Activated naive CD8-positive, alpha-beta T cell (primary cell): Measurements from ENCODE around the gene FUT1.
"Not testable (repeated sequence)": the region's sequence is repeated elsewhere in the genome, so short reads cannot be mapped to it uniquely, and the experiment has no call there.

ENCODE experiments used
- H3K27ac Mint-ChIP-seq: one replicate; pipeline ENCODE4 v1.8.0; 2021; ENCODE audit warnings: mixed read lengths
- H3K27me3 Mint-ChIP-seq: one replicate; pipeline ENCODE4 v1.8.0; 2021; ENCODE audit warnings: mixed read lengths
- H3K36me3 Mint-ChIP-seq: one replicate; pipeline ENCODE4 v1.8.0; 2021; ENCODE audit warnings: mixed read lengths
- H3K4me1 Mint-ChIP-seq: one replicate; pipeline ENCODE4 v1.8.0; 2021; ENCODE audit warnings: low read depth, mixed read lengths
- H3K4me3 Mint-ChIP-seq: one replicate; pipeline ENCODE4 v1.8.0; 2021; ENCODE audit warnings: mild to moderate bottlenecking, mixed read lengths
- H3K9me3 Mint-ChIP-seq: one replicate; pipeline ENCODE4 v1.8.0; 2021; ENCODE audit warnings: low read depth, mixed read lengths

Gene FUT1

DNA sequence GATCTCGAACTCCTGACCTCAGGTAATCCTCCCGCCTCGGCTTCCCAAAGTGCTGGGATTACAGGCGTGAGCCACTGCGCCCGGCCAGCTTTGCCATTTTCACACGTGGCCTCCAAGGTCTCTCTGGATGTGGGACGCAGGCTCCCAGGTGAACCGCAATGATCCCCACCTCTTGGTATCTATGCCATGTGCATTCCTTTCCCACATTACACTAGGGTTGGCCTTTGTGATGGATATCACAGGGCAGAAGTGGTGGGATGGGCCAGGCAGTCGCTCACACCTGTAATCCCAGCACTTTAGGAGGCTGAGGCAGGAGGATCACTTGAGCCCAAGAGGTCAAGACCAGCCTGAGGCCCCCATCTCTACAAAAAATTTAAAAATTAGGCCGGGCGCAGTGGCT lies 25.3 kb upstream of the FUT1 start:
- no peak overlapping the region for H3K4me3 Mint-ChIP-seq

DNA sequence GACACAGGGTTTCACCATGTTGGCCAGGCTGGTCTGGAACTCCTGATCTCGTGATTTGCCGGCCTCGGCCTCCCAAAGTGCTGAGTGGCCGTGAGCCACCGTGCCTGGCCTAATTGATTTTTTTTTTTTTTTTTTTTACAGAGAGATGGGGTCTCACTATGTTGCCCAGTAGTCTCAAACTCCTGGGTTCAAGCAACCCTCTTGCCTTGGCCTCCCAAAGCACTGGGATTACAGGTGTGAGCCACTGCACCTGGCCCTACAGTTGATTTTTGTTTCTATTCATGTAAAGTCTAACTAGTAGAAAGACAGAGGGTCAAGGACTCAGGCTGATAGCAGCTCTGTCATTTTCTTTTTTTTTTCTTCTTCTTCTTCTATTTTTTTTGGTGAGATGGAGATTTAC lies 24.7 kb upstream of the FUT1 start:
- Mint-ChIP-seq H3K36me3 (no peaks in the 10 kb centered on the region), H3K4me1 (no peaks in the 10 kb centered on the region), H3K9me3 (no peaks in the 10 kb centered on the region), H3K27me3 (peaks cover 2% of the 10 kb centered on the region), H3K4me3 (no peak overlapping the region), H3K27ac (no peak overlapping the region)

More for the DNA sequence above, 25.3 kb upstream of the FUT1 start:
- Mint-ChIP-seq H3K9me3 (no peaks in the 10 kb centered on the region), H3K36me3 (no peaks in the 10 kb centered on the region), H3K4me1 (peaks cover 2% of the 10 kb centered on the region), H3K27ac (no peak overlapping the region), H3K27me3 (peaks cover under 1% of the 10 kb centered on the region)

DNA sequence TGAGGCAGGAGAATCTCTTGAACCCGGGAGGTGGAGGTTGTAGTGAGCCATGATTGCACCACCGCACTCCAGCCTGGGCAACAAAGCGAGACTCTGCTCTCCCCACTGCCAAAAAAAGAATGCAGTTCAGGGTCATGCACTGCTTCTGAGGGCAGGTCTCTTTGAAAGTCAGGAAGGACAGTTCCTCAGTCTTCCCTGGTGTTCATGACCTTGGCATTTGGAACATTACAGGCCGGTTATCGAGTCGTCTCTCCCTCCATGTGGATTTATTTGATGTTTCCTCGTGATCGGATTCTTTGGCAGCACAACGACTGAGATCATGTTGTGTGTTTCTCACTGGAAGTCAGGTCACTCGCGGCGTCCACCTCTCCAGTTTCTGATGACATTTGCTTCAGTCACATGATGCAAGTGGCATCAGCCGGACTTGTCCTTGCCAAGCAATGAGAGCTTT lies 20.1 kb upstream of the FUT1 start:
- H3K27me3 Mint-ChIP-seq = peaks cover 10% of the 10 kb centered on the region
- no peaks in the 10 kb centered on the region for H3K9me3 Mint-ChIP-seq
- H3K4me3 Mint-ChIP-seq = no peak overlapping the region
- H3K27ac Mint-ChIP-seq = no peak overlapping the region
- H3K36me3 Mint-ChIP-seq = no peaks in the 10 kb centered on the region
- H3K4me1 Mint-ChIP-seq = no peaks in the 10 kb centered on the region

DNA sequence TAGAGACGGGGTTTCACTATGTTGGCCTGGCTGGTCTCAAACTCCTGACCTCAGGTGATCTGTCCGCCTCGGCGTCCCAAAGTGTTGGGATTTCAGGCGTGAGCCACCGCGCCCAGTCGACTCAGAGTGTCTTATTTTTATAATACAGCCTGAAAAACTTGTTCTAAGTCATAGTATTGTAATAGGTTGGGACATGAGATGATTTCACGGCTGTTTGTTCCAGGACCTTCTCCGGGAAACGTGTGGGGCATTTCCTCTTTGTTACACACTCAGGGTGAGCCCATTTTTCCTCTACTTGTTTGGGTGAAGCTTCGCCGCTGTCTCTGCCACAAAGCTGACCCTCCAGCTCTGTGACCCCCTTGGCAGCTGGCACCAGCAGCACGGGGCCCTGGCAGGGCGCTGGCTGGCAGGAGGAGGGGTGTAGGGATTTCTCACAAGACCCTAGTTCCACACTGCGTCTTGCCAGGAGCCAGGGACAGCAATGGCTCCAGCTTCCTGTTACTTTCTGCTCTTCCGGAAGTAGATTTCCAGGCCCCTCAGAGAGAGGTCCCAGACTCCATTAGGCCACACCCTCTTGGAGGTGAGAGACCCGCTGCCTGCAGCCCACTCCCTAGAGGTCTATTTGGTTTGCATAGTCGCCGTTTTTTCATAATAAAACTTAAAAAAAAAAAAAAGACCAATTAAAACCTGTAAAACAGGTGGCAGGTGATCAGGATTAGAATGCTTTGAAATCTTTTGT lies 18.5 kb upstream of the FUT1 start:
- no peak overlapping the region for H3K27ac Mint-ChIP-seq
- no peak overlapping the region for H3K4me3 Mint-ChIP-seq
- H3K4me1 Mint-ChIP-seq = no peaks in the 10 kb centered on the region
- no peaks in the 10 kb centered on the region for H3K9me3 Mint-ChIP-seq
- peaks cover 10% of the 10 kb centered on the region for H3K27me3 Mint-ChIP-seq
- no peaks in the 10 kb centered on the region for H3K36me3 Mint-ChIP-seq

DNA sequence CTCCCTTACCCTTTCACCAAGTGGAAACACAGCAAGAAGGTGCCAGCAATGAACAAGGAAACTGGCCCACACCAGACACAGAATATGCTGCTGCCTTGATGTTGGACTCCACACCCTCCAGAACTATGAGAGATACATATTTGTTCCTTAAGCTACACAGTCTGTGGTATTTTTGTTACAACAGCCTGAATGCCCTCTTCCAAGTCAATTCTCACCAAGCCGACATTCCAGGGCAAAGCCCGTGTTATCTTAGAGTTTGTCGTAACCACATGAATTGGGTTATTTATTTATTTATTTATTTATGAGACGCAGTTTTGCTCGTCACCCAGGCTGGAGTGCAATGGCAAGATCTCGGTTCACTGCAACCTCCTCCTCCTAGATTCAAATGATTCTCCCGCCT lies 17.8 kb upstream of the FUT1 start:
- Mint-ChIP-seq H3K27ac (no peak overlapping the region), H3K36me3 (no peaks in the 10 kb centered on the region), H3K4me1 (no peaks in the 10 kb centered on the region), H3K9me3 (no peaks in the 10 kb centered on the region), H3K27me3 (peaks cover 10% of the 10 kb centered on the region), H3K4me3 (no peak overlapping the region)

DNA sequence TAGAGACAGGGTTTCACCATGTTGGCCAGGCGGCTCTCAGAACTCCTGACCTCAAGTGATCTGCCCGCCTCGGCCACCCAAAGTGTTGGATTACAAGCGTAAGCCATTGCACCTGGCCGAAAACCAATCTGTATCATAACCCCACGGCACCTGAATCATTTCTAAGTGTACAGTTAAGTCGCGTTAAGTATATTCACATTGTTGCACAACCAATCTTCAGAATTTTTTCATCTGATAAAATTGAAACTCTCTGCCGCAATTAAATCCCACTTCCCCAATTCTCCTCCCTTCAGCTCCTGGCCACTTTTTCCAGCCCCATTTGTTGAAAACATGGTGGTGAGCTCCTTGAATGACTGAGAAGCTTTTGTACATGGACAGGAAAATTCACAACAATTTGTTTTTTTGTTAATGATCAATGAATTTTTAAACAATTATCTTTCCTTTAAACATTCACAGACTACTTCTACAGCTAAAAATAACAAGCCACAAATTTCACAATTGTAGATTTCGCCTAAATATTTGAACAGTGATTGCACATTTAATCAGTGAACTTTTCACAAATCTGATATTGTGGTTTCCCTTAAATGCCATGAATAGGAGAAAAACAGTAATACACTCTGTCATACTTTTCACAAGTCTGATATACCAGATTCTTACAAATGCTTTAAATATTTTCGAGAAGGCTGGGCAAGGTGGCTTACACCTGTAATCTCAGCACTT lies 16.7 kb upstream of the FUT1 start:
- no peak overlapping the region for H3K27ac Mint-ChIP-seq
- H3K9me3 Mint-ChIP-seq = no peaks in the 10 kb centered on the region
- no peak overlapping the region for H3K4me3 Mint-ChIP-seq
- H3K36me3 Mint-ChIP-seq = no peaks in the 10 kb centered on the region
- H3K4me1 Mint-ChIP-seq = no peaks in the 10 kb centered on the region
- peaks cover 10% of the 10 kb centered on the region for H3K27me3 Mint-ChIP-seq

DNA sequence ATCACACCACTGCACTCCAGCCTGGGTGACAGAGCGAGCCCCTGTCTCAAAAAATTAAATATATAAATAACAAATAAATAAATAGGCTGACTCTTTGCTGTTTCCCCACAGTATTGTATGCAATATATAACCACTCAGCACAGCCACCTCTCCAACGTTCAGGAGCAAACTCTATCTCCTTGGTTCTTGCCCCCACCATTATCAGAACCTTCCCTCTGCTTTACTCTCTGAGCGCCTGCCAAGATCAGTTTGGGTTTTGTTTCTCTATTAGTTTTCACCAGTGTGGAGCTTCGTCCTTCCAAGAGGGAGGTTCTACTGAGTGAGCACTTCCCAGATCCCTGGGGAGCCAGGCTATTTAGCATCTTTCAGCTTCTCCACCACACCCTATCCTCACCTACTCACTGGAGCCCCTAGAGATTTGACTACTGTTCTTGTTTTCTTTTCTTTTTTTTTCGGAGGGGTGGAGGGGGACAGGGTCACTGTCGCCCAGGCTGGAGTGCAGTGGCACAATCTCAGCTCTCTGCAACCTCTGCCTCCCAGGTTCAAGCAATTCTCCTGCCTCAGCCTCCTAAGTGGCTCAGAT lies 15.8 kb upstream of the FUT1 start:
- not testable (repeated sequence) for H3K9me3 Mint-ChIP-seq, H3K36me3 Mint-ChIP-seq, H3K4me3 Mint-ChIP-seq, H3K27me3 Mint-ChIP-seq, H3K4me1 Mint-ChIP-seq, H3K27ac Mint-ChIP-seq

DNA sequence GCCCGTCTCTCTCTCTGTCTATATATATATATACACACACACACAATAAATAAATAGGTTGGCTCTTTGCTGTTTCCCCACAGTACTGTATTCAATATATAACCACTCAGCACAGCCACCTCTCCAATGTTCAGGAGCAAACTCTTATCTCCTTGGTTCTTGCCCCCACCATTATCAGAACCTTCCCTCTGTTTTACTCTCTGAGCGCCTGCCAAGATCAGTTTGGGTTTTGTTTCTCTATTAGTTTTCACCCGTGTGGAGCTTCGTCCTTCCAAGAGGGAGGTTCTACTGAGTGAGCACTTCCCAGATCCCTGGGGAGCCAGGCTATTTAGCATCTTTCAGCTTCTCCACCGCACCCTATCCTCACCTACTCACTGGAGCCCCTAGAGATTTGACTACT lies 13.4 kb upstream of the FUT1 start:
- H3K36me3 Mint-ChIP-seq, H3K4me3 Mint-ChIP-seq, H3K27ac Mint-ChIP-seq, H3K27me3 Mint-ChIP-seq, H3K9me3 Mint-ChIP-seq, H3K4me1 Mint-ChIP-seq: not testable (repeated sequence)

DNA sequence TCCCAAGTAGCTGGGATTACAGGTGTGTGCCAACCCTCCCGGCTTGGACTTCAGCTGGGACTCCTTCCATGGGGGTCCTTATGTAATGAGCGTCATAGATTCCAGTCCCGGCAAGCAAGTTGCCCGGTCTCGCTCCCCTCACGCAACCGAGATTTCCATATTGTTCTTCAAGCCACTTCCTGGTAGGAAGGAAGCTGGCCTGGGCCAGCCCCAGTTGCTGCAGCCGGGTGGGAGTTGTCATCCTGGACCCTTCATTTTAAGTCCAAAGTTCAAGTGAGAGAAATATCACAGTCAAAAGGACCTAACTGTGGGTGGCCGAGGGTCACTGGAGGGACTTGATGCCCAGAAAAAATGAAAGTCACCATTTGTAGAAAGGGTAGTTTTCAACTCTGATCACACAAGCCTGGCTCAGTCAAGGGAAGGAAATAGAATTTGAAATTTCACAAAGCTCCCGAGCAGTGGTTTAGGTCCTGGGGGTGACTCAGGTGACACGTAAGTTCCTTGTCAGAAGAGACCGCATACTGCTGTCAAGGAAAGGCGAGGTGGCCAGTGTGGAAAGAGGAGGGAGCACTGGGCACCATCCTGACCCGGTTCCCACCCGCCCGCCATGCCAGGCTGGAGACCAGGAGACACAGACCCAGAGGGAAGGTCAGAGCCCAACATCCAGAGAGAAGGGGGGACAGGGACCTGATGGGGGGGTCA lies 8.2 kb upstream of the FUT1 start:
- Mint-ChIP-seq H3K9me3 (no peaks in the 10 kb centered on the region), H3K27me3 (no peaks in the 10 kb centered on the region), H3K36me3 (no peaks in the 10 kb centered on the region), H3K4me1 (peaks cover 6% of the 10 kb centered on the region), H3K4me3 (no peak overlapping the region), H3K27ac (no peak overlapping the region)

DNA sequence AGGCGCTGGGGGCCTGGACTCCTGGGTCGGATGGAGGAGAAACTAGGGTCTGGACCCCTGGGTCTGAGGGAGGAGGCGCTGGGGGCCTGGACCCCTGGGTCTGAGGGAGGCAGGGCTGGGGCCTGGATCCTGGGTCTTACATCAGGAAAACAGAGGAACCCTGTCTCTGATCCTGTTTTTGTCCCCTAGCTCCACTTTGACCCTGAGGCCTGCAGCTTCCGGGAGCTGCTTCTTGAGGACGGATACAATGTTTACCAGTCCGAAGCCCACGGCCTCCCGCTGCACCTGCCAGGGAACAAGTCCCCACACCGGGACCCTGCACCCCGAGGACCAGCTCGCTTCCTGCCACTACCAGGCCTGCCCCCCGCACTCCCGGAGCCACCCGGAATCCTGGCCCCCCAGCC lies 5.3 kb upstream of the FUT1 start:
- Mint-ChIP-seq H3K27ac (no peak overlapping the region), H3K9me3 (no peaks in the 10 kb centered on the region), H3K36me3 (no peaks in the 10 kb centered on the region), H3K4me1 (peaks cover 13% of the 10 kb centered on the region), H3K27me3 (peaks cover 8% of the 10 kb centered on the region), H3K4me3 (no peak overlapping the region)

DNA sequence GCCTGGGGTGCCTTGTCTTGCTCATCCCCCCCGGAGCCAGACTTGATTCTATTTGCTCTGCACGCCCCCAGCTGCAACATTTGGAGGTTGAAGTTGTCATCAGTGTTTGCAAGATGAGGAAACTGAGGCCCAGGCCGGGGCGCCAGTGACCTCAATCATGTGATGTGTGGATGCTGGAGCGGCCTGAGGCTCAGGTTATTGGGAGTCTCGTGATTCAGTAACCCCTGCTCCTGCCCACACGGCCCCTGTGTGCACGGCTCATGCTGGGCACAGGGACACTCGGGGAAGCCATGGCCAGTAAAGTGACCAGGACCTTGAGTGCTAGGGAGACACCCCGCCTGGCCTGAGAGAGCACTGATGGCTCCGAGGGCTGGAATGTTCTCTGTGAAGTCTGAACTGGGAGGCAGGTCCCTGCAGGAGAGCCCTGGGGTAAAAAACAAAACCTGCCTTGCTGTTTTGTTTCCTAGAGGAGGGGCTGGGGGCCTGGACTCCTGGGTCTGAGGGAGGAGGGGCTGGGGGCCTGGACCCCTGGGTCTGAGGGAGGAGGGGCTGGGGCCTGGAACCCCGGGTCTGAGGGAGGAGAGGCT lies 4.7 kb upstream of the FUT1 start:
- H3K36me3 Mint-ChIP-seq = no peaks in the 10 kb centered on the region
- H3K9me3 Mint-ChIP-seq = no peaks in the 10 kb centered on the region
- no peak overlapping the region for H3K27ac Mint-ChIP-seq
- peaks cover 14% of the 10 kb centered on the region for H3K4me1 Mint-ChIP-seq
- H3K27me3 Mint-ChIP-seq = peaks cover 8% of the 10 kb centered on the region
- no peak overlapping the region for H3K4me3 Mint-ChIP-seq

DNA sequence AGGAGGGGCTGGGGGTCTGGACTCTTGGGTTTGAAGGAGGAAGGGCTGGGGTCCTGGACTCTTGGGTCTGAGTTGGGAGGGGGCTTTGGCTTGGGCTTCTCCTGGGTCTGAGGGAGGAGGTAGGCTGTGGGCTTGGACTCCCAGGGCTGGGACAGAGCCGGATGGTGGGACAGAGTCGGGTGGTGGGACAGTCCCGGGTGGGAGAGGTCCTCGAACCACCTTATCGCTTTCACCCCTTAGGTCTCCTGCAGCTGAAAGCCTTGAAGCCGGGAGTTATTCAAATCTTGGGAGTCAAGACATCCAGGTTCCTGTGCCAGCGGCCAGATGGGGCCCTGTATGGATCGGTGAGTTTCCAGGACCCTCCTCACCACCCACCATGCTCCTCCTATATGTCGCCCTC lies 4.2 kb upstream of the FUT1 start:
- H3K9me3 Mint-ChIP-seq = no peaks in the 10 kb centered on the region
- H3K27me3 Mint-ChIP-seq = peaks cover 8% of the 10 kb centered on the region

DNA sequence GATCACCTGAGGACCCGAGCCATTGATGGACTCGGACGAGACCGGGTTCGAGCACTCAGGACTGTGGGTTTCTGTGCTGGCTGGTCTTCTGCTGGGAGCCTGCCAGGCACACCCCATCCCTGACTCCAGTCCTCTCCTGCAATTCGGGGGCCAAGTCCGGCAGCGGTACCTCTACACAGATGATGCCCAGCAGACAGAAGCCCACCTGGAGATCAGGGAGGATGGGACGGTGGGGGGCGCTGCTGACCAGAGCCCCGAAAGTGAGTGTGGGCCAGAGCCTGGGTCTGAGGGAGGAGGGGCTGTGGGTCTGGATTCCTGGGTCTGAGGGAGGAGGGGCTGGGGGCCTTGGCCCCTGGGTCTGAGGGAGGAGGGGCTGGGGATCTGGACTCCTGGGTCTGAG lies 3.8 kb upstream of the FUT1 start:
- no peaks in the 10 kb centered on the region for H3K36me3 Mint-ChIP-seq
- no peak overlapping the region for H3K27ac Mint-ChIP-seq
- peaks cover 9% of the 10 kb centered on the region for H3K27me3 Mint-ChIP-seq
- H3K4me1 Mint-ChIP-seq = peaks cover 18% of the 10 kb centered on the region
- H3K4me3 Mint-ChIP-seq = no peak overlapping the region
- no peaks in the 10 kb centered on the region for H3K9me3 Mint-ChIP-seq

More for the DNA sequence above, 4.2 kb upstream of the FUT1 start:
- H3K27ac Mint-ChIP-seq = no peak overlapping the region
- no peak overlapping the region for H3K4me3 Mint-ChIP-seq
- peaks cover 17% of the 10 kb centered on the region for H3K4me1 Mint-ChIP-seq
- H3K36me3 Mint-ChIP-seq = no peaks in the 10 kb centered on the region

DNA sequence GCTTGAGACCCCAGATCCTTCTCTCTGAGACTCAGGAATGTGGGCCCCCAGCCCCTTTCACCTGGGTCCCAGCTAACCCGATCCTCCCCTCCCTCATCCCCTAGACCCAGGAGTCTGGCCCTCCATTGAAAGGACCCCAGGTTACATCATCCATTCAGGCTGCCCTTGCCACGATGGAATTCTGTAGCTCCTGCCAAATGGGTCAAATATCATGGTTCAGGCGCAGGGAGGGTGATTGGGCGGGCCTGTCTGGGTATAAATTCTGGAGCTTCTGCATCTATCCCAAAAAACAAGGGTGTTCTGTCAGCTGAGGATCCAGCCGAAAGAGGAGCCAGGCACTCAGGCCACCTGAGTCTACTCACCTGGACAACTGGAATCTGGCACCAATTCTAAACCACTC lies 3.3 kb upstream of the FUT1 start:
- Mint-ChIP-seq H3K27me3 (peaks cover 11% of the 10 kb centered on the region), H3K4me1 (peaks cover 20% of the 10 kb centered on the region), H3K36me3 (no peaks in the 10 kb centered on the region), H3K27ac (no peak overlapping the region), H3K9me3 (no peaks in the 10 kb centered on the region), H3K4me3 (no peak overlapping the region)
